Choroid plexus epithelial cell (primary cell): ENCODE results near the gene RERE.

Experiments used
- DNase-seq: peaks from one replicate; pipeline ENCODE4 v3.0.0-alpha.2; 2010; ENCODE audit warnings: low read depth
- H3K4me3 ChIP-seq: 2 replicates; pipeline ENCODE4 v1.5.1; 2011; ENCODE audit warnings: low read depth, mild to moderate bottlenecking, control low read depth, low read length, moderate library complexity
- CTCF ChIP-seq: conservative IDR thresholded peaks from 2 replicates; pipeline ENCODE4 v1.5.1; 2011; ENCODE audit warnings: low read depth, mild to moderate bottlenecking, control low read depth, inconsistent platforms, low read length, moderate library complexity

The RERE gene

GRCh38 chr1:8704866-8705506 lies 112.5 kb downstream of the RERE start:
- no peak for DNase-seq
- no peak overlapping the region for H3K4me3 ChIP-seq
- TF ChIP-seq CTCF, result no peak

GRCh38 chr1:8702850-8703810 lies 114.3 kb downstream of the RERE start:
- H3K4me3 ChIP-seq, result peak overlapping the region; percentile 63
- TF ChIP-seq CTCF, result no peak
- DNase-seq, result peak; percentile 89

- no peak for TF ChIP-seq CTCF
- no peak for DNase-seq
- H3K4me3 ChIP-seq, result peak overlapping the region; percentile 63
Observed at GRCh38 chr1:8702472-8702849, 115.0 kb downstream of the RERE start.

GRCh38 chr1:8701794-8702471 lies 115.5 kb downstream of the RERE start:
- DNase-seq, result peak; percentile 32
- peak overlapping the region; percentile 63 for H3K4me3 ChIP-seq
- no peak for TF ChIP-seq CTCF

- no peak for TF ChIP-seq CTCF
- DNase-seq, result no peak
- H3K4me3 ChIP-seq, result no peak overlapping the region
Observed at GRCh38 chr1:8699679-8700078, 117.8 kb downstream of the RERE start.

GRCh38 chr1:8698937-8699447 lies 118.4 kb downstream of the RERE start:
- no peak for TF ChIP-seq CTCF
- DNase-seq, result no peak
- H3K4me3 ChIP-seq, result no peak overlapping the region
